HG02763 (cell line): ENCODE data around the gene PLEKHG5.

ENCODE experiments used
- ATAC-seq: cut with Tn5 transposase; IDR thresholded peaks from one replicate; pipeline ENCODE4 v1.9.1; 2021; ENCODE audit warnings: mild to moderate bottlenecking, moderate library complexity; ENCODE audit not compliant: unreplicated experiment

The PLEKHG5 gene

GRCh38 chr1:6481820-6482219, 9.6 kb downstream of the PLEKHG5 start:
- no peak for ATAC-seq

DNA sequence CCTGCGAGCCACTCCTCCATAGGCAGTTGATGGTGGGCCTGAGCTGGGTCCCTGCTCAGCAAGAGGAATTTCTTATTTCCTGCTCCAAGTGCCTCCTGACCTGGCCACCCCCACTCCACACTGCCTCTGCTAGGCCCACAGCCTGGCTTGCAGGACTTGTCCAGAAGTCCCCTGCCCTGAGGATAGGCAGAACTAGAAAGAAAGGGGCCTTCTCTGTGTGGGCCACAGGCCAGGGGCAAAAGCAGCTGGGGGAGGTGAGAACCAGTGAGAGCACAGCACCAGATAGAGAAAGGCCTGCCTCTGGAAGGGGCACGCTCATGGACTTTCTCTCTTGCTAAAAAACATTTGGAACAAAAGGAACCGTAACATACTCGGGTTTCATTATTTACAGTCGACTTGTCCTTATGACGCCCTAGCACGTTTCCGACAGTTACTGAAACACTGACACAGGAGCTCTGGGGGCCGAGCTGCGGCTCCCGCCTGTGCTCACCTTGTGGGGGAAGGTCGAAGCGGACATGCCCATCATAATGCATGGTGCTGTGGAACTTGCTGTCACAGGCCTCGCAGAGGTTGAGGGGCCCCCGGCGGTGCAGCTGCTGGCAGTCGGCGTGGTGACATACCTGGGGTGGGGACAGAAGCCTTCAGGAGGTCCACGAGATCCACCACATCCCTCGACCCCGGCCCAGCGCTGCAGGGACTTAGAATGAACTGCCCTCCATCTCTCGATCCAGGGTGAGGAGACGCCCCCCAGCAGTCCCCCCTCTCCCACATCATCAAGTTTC, 14.2 kb downstream of the PLEKHG5 start:
- no peak for ATAC-seq

DNA sequence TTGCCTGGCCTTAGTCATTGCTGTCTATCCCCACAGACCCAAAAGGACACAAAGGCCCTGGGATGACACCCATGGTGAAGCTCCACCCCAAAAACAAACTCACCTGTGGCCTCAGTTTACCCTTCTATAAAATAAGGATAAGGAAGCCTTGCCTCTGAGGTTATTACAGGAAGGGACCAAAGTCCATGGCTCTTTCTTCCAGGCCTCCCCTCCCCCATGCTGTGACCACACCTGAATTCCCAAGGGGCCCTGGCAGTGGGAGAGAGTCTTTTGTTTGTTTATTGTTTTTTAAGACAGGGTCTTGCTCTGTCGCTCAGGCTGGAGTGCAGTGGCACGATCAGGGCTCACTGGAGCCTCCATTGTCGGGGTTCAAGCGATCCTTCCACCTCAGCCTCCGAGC, 15.0 kb downstream of the PLEKHG5 start:
- ATAC-seq = no peak

- ATAC-seq = no peak
These were observed 15.9 kb downstream of the PLEKHG5 start for GRCh38 chr1:6475381-6476133.

GRCh38 chr1:6474815-6475282, 16.6 kb downstream of the PLEKHG5 start:
- ATAC-seq = no peak

- ATAC-seq = no peak
These were observed 17.3 kb downstream of the PLEKHG5 start for GRCh38 chr1:6473974-6474814.

DNA sequence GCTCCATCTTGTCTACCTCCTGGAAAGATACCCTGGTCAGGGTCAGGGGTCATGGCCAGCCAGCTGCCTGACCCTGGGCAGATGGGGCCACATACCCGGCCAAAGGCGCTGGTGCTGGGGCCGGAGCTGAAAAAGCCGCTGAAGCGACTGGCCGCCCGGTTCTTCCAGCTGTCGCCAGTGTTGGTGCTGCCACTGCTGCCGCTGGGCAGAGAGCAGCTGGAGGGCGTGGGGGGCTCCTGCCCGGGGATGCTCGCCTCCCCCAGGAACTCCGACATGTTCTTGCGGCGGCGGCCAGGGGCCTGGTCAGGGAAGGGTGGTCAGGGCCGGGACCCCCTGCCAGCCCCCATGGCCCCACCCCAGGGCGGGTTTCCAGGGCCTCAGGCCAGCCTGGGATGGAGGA, 18.3 kb downstream of the PLEKHG5 start:
- no peak for ATAC-seq

- no peak for ATAC-seq
These were observed 19.1 kb downstream of the PLEKHG5 start for GRCh38 chr1:6472391-6472790.

- ATAC-seq = no peak
These were observed 19.5 kb downstream of the PLEKHG5 start for GRCh38 chr1:6471970-6472368.

DNA sequence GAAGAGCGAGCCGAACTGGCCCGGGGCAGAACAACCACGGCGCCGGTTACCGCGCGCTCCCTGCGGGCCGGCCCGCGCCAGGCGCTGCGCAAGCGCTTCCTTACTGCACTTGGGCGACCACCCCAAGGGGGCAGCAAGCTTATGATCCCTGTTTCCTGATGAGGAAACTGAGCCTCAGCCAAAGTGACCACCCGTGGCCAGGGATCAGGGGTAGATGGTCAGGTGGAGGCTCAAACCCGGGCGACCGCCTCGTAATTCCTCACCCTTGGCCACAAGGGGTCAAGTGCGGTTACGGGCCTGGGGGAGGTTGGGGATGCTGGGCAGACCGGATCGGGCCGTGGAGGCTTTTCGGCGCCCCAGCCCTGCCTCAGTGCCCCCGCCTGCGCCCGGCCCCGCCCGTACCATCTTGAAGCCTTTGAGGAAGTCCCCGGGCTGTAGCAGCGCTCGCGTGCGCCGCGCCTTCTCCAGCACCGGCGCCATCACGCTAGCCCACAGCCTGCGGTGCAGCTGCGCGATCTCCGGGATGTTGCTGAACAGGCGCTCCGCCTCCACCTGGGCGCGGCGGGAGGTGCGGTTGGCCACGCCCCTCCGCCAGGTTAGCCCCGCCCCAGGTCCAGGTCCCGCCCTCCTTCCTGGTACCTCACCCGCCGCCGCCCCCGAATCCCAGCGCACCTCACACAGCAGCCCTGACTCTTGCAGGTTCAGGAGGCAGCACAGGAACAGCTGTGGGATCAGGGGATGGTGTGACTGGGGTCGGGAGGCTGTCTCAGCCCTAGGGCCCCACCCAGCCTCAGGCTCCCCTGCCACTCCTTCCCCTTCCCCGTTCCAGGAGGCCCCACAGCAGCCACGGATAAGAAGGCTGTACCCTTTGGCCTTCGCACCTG, 20.1 kb downstream of the PLEKHG5 start:
- no peak for ATAC-seq

- ATAC-seq = no peak
These were observed 21.1 kb downstream of the PLEKHG5 start for GRCh38 chr1:6470132-6471085.

GRCh38 chr1:6468729-6469461, 22.6 kb downstream of the PLEKHG5 start:
- no peak for ATAC-seq

- ATAC-seq = no peak
These were observed 23.5 kb downstream of the PLEKHG5 start for GRCh38 chr1:6467744-6468688.

DNA sequence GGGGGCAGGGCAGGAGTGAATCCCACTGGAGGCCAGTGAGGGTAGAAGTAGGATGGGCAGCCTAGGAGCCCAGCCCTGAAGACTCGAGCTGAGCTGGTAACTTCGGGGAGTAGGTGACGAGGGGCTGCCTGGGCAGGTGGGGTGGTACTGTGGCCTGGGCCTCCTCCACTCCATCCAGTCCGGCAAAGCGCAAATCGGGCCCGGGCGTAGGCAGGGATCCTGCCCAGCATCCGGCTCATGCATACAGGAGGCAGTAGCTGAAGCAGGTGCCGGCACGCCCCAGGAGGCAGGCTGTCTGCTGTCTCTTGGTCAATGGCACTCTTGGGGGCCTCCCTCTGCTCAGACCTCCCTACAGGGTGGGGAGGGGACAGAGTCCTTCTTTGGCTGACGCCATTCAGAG, 24.2 kb downstream of the PLEKHG5 start:
- ATAC-seq = no peak

DNA sequence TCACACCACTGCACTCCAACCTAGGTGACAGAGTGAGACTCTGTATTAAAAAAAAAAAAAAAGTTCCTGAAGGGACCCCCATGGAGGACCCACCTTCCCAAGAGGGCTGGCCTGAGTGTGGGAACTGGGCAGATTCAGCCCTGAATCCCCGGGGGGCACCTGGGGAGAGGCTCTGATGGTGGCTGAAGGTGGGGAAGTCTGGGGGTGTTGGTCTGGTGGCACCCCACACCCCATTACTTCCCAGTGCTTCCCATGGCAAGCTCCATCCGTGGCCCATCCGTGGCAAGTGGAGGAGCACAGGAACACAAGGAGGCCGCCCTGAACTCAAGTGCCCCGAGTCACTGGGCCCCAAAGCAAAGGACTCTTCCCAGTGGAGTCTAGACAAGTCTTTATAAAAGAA, 24.7 kb downstream of the PLEKHG5 start:
- ATAC-seq = no peak

DNA sequence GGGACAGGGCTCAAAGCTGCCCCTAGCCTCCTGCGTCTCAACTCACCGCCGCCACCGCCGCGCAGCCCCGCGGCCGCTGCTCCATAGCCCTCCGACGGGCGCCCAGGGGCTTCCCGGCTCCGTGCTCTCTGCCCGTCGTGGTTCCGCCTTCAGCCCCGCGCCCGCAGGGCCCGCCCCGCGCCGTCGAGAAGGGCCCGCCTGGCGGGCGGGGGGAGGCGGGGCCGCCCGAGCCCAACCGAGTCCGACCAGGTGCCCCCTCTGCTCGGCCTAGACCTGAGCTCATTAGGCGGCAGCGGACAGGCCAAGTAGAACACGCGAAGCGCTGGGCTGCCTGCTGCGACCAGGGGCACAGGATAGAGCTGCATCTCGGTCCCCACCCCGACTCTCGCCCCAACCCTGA, 25.4 kb downstream of the PLEKHG5 start, which contains the start of gene TNFRSF25:
TNFRSF25 (minus strand) TSS at position 151 of the 400 bp plus-strand sequence; CDS start at position 85, 66 bp downstream.
- no peak for ATAC-seq

GRCh38 chr1:6465461-6466005, 25.9 kb downstream of the PLEKHG5 start:
- ATAC-seq = no peak
